Epithelial cell of proximal tubule (primary cell): ENCODE data around the gene RIPOR3. TPM values are rescaled to one million over a fixed set of nuclear protein-coding genes. Genes with fewer than 3 reads are reported as not detected.

ENCODE experiments used
- DNase-seq: peaks from one replicate; pipeline ENCODE4 v3.0.0-alpha.2; 2011; ENCODE audit warnings: low read depth
- H3K4me3 ChIP-seq: 2 replicates; pipeline ENCODE4 v1.5.1; 2011; ENCODE audit warnings: low read depth, mild to moderate bottlenecking, low read length
- total RNA-seq: library from RNA; depleted of rRNA; stranded (reverse); fragments of >200 nt; gene quantifications from 2 replicates; pipeline ENCODE4 v1.2.3, GENCODE V29; 2015
- TF ChIP-seq, protein P1 (sequence below): conservative IDR thresholded peaks from 2 replicates; pipeline ENCODE4 v1.5.1; 2012; ENCODE audit warnings: low read depth, mild to moderate bottlenecking, low read length

The RIPOR3 gene, protein sequence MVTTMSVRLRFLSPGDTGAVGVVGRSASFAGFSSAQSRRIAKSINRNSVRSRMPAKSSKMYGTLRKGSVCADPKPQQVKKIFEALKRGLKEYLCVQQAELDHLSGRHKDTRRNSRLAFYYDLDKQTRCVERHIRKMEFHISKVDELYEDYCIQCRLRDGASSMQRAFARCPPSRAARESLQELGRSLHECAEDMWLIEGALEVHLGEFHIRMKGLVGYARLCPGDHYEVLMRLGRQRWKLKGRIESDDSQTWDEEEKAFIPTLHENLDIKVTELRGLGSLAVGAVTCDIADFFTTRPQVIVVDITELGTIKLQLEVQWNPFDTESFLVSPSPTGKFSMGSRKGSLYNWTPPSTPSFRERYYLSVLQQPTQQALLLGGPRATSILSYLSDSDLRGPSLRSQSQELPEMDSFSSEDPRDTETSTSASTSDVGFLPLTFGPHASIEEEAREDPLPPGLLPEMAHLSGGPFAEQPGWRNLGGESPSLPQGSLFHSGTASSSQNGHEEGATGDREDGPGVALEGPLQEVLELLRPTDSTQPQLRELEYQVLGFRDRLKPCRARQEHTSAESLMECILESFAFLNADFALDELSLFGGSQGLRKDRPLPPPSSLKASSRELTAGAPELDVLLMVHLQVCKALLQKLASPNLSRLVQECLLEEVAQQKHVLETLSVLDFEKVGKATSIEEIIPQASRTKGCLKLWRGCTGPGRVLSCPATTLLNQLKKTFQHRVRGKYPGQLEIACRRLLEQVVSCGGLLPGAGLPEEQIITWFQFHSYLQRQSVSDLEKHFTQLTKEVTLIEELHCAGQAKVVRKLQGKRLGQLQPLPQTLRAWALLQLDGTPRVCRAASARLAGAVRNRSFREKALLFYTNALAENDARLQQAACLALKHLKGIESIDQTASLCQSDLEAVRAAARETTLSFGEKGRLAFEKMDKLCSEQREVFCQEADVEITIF
- total RNA-seq, result 0.29 and 1.8 TPM in 2 replicates

DNA sequence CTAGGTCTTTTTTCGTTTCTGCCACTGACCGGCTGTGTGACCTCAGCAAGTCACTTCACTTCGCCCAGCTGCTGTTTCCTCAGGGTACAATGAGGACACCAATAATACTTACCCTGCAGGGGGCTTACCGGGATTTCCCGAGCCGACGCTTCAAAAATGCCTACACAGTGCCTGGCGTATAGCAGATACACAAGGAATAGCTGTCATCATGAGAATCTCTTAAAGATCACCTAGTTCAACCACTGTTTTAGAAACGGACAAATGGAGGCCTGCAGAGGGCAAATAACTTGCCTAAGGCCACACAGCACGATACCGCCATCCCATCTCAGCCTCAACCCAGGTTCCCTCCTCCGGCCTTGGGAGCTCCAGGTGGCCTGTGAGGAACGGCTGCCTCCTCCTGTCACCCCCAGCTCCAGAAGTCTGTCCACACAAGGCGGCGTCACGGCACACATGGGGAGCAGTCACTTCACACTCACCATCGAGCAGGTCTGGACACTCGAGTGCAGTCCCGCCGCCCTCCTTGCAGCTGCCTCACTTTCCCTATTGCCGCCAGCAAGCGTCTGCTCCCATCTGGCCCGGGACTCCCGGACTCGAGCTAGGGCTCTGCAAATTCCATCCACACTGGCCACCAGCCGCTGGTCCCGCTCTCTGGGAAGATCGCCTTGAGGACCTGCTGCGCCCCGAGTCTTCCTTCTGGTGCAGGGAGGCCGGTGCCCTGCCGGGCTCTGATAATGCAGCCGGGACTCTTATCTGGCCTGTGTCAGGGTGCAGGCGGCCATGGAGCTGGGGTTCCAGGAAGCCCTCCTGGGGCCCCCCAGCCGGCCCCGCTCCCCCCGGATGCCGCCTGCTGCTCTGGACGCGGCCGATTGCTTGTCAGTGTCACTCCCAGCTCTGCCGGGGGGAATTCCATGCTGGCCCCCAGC lies at the start of gene RIPOR3:
Gene RIPOR3 (minus strand): TSS at position 893 of the 923 bp plus-strand sequence. CDS start 414 bp downstream, at position 479.
- DNase-seq, result no peak
- peak within 1 kb of the TSS; percentile 47 for H3K4me3 ChIP-seq

DNA sequence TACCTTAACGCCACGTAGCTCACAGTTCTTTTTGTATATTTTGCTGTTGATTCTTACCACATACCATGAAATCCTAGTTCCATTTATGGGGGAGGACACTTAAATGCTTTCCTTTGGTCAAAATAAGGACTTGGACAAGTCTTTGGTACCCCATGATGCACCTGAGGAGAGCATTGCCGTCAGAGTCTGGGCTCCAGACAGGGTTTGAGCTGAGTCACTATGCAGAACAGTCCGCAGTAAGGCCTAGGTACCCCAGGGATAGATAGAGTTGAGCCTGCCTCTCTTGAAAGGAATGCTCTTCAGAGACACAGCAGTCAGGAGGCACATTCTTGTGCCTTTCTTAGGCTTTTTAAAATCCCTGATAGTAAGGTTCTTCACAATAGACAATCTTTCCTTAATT lies 46.0 kb upstream of the RIPOR3 start:
- TF ChIP-seq, protein P1, sequence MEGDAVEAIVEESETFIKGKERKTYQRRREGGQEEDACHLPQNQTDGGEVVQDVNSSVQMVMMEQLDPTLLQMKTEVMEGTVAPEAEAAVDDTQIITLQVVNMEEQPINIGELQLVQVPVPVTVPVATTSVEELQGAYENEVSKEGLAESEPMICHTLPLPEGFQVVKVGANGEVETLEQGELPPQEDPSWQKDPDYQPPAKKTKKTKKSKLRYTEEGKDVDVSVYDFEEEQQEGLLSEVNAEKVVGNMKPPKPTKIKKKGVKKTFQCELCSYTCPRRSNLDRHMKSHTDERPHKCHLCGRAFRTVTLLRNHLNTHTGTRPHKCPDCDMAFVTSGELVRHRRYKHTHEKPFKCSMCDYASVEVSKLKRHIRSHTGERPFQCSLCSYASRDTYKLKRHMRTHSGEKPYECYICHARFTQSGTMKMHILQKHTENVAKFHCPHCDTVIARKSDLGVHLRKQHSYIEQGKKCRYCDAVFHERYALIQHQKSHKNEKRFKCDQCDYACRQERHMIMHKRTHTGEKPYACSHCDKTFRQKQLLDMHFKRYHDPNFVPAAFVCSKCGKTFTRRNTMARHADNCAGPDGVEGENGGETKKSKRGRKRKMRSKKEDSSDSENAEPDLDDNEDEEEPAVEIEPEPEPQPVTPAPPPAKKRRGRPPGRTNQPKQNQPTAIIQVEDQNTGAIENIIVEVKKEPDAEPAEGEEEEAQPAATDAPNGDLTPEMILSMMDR, result no peak
- DNase-seq, result no peak
- peak overlapping the region; percentile 6 for H3K4me3 ChIP-seq

More for the DNA sequence above, at the start of gene RIPOR3:
- TF ChIP-seq, protein P1, result no peak

DNA sequence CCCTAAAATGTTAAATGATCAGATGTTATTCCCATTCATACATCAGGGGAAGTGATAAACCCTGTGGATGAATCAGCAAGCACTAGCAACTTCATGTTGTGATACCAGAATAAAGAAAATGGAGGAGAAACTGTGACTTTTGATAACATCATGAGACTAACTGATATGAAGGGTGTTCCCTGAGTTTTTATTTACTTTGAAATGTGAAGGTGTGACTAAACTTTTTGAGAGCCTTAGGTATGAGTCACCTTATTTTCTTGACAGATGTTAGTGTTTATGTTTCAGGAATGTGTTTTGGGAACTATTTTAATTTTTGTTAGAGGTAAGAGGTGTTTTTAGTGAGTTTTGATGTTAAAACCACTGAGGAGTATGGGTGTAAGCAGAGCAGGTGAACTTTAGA lies 44.5 kb upstream of the RIPOR3 start:
- H3K4me3 ChIP-seq, result peak overlapping the region; percentile 92
- DNase-seq, result no peak
- TF ChIP-seq, protein P1, result no peak

DNA sequence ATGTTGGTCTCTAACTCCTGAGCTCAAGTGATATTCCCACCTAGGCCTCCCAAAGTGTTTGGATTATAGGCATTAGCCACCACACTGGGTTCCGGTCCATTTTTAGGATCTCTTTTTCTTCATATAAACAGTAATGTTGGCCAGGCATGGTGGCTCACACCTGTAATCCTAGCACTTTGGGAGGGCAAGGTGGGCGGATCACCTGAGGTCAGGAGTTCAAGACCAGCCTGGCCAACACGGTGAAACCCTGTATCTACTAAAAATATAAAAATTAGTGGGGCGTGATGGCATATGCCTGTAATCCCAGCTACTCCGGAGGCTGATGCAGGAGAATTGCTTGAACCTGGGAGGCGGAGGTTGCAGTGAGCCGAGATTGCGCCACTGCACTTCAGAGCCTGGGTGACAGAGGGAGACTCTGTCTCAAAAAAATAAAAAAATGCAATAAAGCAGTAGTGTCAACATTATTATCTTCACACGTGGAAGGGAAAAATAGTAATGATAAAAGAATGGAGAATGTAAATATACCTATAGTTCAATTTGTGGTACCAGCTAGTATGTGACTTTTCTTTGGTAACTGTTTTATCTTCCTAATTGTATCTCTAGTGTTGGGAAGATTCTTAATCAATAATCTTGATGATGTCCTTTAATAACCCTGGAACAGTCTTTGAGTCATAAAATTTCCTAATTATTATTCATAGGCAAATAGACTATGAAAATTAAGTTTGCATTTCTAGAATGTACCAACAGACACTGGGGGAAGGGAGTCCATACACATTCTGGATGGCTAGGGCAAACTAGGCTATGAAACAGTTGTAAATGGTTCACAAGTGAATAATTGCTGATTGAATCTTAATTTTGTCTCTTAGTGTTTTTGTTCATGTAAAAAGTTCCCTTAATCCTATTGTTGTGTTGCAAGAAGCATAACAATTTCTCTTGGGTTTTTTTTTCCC lies 43.7 kb upstream of the RIPOR3 start:
- H3K4me3 ChIP-seq, result peak overlapping the region; percentile 92
- TF ChIP-seq, protein P1, result no peak

DNA sequence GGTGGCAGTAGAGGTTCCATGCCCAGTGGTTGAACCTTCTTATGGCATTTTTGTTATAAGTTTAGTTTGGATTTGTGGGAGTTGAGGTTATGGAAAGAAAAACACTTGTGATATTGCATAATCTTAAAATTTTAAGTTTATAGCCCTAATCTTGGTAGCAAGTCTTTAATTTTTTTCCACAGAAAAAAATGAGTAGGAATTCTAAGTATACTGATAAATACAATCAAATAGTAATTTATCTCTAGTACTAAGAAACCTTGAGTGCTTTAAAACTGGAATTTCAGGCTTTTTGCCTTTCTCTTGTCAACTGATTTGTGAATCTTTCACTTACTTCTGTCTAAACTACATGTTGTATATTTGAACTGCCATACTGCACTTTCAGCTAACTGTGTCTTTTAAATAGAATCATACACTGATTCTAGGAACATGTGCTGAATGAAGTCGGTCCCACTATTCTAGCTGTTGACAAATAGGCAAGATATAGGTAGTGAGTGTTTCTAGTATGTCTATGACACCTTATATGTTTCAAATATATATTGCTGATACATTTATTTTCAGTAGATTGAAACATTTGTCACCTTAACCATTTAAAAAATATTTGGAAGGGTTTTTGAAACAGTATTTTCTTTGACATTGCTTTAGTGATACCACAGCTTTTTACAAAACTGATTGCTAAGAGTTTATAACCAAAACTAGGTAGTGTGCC lies 42.5 kb upstream of the RIPOR3 start:
- no peak for DNase-seq
- peak overlapping the region; percentile 92 for H3K4me3 ChIP-seq
- TF ChIP-seq, protein P1, result no peak

More for the DNA sequence above, 43.7 kb upstream of the RIPOR3 start:
- no peak for DNase-seq
